NCI-H146 treated with DMSO at 0.1 percent for 48 hours (cell line): ENCODE results near the gene ALG12.

Experiments used
- DNase-seq: peaks from one replicate; lab custom pipeline; 2025; ENCODE audit not compliant: unreplicated experiment; lab: John Stamatoyannopoulos, UW

ALG12 gene

GRCh38 chr22:49917974-49918910, at the start of gene ALG12, which contains the start of gene CRELD2:
Gene ALG12 (minus strand): TSS chr22:49918438. CDS start chr22:49913765, 4,673 bp downstream.
Gene CRELD2 (plus strand): TSS chr22:49918634. CDS start chr22:49918770, 136 bp downstream.
- DNase-seq = peak; percentile 86

- no peak for DNase-seq
Observed at GRCh38 chr22:49967706-49968208, 49.5 kb upstream of the ALG12 start.

- DNase-seq = no peak
Observed at GRCh38 chr22:49966774-49967705, 48.8 kb upstream of the ALG12 start.

GRCh38 chr22:49966041-49966773, 48.0 kb upstream of the ALG12 start:
- no peak for DNase-seq

- no peak for DNase-seq
Observed at GRCh38 chr22:49965091-49966040, 47.1 kb upstream of the ALG12 start.

- no peak for DNase-seq
Observed at GRCh38 chr22:49964136-49965090, 46.2 kb upstream of the ALG12 start.

- no peak for DNase-seq
Observed at GRCh38 chr22:49963647-49964026, 45.4 kb upstream of the ALG12 start.

- no peak for DNase-seq
Observed at GRCh38 chr22:49962751-49963646, 44.8 kb upstream of the ALG12 start.

GRCh38 chr22:49962012-49962750, 43.9 kb upstream of the ALG12 start:
- no peak for DNase-seq

- DNase-seq = no peak
Observed at GRCh38 chr22:49961601-49962011, 43.4 kb upstream of the ALG12 start.

GRCh38 chr22:49961005-49961600, 42.9 kb upstream of the ALG12 start:
- DNase-seq = no peak

- DNase-seq = peak; percentile 75
Observed at GRCh38 chr22:49960159-49961004, 42.1 kb upstream of the ALG12 start, which contains the start of gene PIM3. Gene PIM3 (plus strand): TSS chr22:49960772. CDS start chr22:49960948, 176 bp downstream.

GRCh38 chr22:49959782-49960158, 41.5 kb upstream of the ALG12 start:
- no peak for DNase-seq

- DNase-seq = no peak
Observed at GRCh38 chr22:49958931-49959781, 40.9 kb upstream of the ALG12 start.
